Measurements from ENCODE around the gene SZT2.

- no peak for TF ChIP-seq CTCF (IDR thresholded peaks at IDR 0.05; ENCODE audit: insufficient read depth, low read depth, low read length)
- no peak for TF ChIP-seq EZH2 (IDR thresholded peaks at IDR 0.05; ENCODE audit: insufficient read depth, low read length)
Observed at GRCh38 chr1:43468414-43468813, 78.7 kb downstream of the SZT2 start.
